ENCODE data around the gene JARID2. TPM values are rescaled to one million over a fixed set of nuclear protein-coding genes. Genes with fewer than 3 reads are reported as not detected.

Gene JARID2
- total RNA-seq, 4 donors from 2014 or later = 20.0 to 29.4 (median 23.9) TPM

DNA sequence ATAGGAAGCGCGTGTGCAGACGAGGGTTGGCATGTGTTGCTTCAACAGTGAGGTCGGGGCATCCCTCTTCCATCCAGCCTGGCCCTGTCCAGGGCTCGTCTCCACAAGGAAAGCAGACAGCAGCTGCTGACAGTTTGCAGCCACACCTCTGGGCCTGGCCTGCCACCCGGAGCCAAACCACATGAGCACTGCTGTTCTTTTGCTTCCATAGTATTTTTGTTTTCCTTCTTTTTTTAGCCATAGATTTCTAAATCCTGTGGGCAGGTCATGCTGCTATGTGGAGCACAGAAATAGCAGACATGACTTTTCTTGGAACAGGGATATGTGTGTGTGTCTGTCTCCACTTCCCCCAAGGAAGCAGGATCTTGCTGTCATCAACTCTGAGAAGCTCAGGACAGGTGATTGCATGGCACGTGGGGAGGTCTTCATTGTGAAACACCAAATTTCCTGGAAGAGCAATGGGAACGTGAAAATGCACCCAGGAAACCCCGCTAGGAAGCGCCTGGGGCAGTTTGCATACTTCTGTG, 249.6 kb downstream of the JARID2 start:
- Histone ChIP-seq H3K27me3 (no peaks in the 10 kb centered on the region), H3K9me3 (no peaks in the 10 kb centered on the region), H3K36me3 (peaks cover 22% of the 10 kb centered on the region), H3K4me3 (no peak overlapping the region), H3K4me1 (peaks cover 33% of the 10 kb centered on the region), H3K27ac (no peak overlapping the region)
- peak; percentile 73 to 85 for DNase-seq (ENCODE audit: low spot score in 2 of 2)
- 56% methylated on average over 10 of the region's 10 CpGs for WGBS
- no peak for TF ChIP-seq EP300 (IDR thresholded peaks at IDR 0.05)
- TF ChIP-seq POLR2A (IDR thresholded peaks at IDR 0.05) = no peak

DNA sequence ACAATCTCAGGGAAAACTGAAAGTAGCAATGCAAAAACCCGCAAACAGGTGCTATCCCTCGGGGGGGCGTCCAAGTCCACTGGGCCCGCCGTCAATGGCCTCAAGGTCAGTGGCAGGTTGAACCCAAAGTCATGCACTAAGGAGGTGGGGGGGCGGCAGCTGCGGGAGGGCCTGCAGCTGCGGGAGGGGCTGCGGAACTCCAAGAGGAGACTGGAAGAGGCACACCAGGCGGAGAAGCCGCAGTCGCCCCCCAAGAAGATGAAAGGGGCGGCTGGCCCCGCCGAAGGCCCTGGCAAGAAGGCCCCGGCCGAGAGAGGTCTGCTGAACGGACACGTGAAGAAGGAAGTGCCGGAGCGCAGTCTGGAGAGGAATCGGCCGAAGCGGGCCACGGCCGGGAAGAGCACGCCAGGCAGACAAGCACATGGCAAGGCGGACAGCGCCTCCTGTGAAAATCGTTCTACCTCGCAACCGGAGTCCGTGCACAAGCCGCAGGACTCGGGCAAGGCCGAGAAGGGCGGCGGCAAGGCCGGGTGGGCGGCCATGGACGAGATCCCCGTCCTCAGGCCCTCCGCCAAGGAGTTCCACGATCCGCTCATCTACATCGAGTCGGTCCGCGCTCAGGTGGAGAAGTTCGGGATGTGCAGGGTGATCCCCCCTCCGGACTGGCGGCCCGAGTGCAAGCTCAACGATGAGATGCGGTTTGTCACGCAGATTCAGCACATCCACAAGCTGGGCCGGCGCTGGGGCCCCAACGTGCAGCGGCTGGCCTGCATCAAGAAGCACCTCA, 250.7 kb downstream of the JARID2 start:
- Histone ChIP-seq H3K4me1 (peaks cover 24% of the 10 kb centered on the region), H3K27me3 (no peaks in the 10 kb centered on the region), H3K9me3 (no peaks in the 10 kb centered on the region), H3K27ac (no peak overlapping the region), H3K4me3 (no peak overlapping the region), H3K36me3 (peaks cover 31% of the 10 kb centered on the region)
- TF ChIP-seq, protein P1, sequence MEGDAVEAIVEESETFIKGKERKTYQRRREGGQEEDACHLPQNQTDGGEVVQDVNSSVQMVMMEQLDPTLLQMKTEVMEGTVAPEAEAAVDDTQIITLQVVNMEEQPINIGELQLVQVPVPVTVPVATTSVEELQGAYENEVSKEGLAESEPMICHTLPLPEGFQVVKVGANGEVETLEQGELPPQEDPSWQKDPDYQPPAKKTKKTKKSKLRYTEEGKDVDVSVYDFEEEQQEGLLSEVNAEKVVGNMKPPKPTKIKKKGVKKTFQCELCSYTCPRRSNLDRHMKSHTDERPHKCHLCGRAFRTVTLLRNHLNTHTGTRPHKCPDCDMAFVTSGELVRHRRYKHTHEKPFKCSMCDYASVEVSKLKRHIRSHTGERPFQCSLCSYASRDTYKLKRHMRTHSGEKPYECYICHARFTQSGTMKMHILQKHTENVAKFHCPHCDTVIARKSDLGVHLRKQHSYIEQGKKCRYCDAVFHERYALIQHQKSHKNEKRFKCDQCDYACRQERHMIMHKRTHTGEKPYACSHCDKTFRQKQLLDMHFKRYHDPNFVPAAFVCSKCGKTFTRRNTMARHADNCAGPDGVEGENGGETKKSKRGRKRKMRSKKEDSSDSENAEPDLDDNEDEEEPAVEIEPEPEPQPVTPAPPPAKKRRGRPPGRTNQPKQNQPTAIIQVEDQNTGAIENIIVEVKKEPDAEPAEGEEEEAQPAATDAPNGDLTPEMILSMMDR (IDR thresholded peaks at IDR 0.05) = no peak
- TF ChIP-seq EP300 (IDR thresholded peaks at IDR 0.05) (no peak), POLR2A (IDR thresholded peaks at IDR 0.05) (no peak), POLR2AphosphoS5 (IDR thresholded peaks at IDR 0.05) (no peak)
- DNase-seq (ENCODE audit: low spot score in 2 of 2) = peak; percentile 56 to 75
- WGBS = 95% methylated on average over 53 of the region's 60 CpGs

DNA sequence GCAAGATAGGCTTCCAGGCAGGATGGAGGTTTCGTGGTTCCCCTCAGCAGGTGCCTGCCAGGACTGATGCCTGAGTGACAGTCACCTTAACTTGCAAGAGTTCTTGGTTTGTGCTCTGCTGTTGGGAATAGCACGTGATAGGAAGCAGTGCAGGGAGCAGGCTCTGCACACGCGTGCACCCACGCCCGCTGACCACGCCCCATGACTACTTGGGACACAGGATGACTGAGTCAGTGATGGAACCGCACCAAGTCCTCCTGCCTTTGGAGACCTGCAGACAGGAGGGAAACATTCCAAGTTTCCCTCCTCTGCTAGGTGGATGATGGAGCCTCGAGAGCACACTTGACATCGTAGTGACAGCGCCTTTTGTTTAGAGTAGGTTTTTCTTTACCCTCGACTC, 252.8 kb downstream of the JARID2 start:
- 88% methylated on average over 11 of the region's 12 CpGs for WGBS

DNA sequence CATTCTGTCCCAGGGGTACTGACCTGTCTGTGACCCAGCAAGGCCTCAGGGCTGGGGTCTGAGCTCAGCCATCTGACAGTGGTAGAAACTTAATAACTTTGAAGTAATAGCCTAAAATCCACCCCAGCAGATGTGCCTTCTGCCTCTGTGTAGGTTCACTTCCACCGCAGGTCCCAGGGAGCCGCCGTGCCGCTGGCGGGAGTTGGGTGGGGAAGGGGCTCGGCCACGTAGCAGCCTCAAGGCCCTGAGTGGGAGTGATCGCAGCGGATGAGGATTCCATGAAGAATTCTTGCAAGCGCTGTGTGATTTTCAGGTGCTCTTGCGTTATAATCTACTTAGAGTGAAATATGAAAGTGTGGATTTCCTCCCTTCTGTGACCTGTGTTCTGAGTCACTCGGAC, 253.3 kb downstream of the JARID2 start:
- Histone ChIP-seq H3K9me3 (no peaks in the 10 kb centered on the region), H3K27ac (no peak overlapping the region), H3K4me3 (no peak overlapping the region), H3K27me3 (no peaks in the 10 kb centered on the region), H3K36me3 (peaks cover 41% of the 10 kb centered on the region), H3K4me1 (peaks cover 37% of the 10 kb centered on the region)
- WGBS = 94% methylated on average over 12 of the region's 12 CpGs
- peak; percentile 57 to 65 for DNase-seq (ENCODE audit: low spot score in 2 of 2)
- no peak for TF ChIP-seq EP300 (IDR thresholded peaks at IDR 0.05)
- TF ChIP-seq, protein P1 (IDR thresholded peaks at IDR 0.05) = no peak
- TF ChIP-seq POLR2A (IDR thresholded peaks at IDR 0.05) = no peak
- no peak for TF ChIP-seq POLR2AphosphoS5 (IDR thresholded peaks at IDR 0.05)

More for the DNA sequence above, 252.8 kb downstream of the JARID2 start:
- H3K27me3 ChIP-seq = no peaks in the 10 kb centered on the region
- peaks cover 41% of the 10 kb centered on the region for H3K36me3 ChIP-seq
- H3K4me1 ChIP-seq = peaks cover 32% of the 10 kb centered on the region
- no peaks in the 10 kb centered on the region for H3K9me3 ChIP-seq
- H3K27ac ChIP-seq = no peak overlapping the region
- no peak overlapping the region for H3K4me3 ChIP-seq
- TF ChIP-seq POLR2AphosphoS5 (IDR thresholded peaks at IDR 0.05) (no peak), EP300 (IDR thresholded peaks at IDR 0.05) (no peak), POLR2A (IDR thresholded peaks at IDR 0.05) (no peak)
- TF ChIP-seq, protein P1 (IDR thresholded peaks at IDR 0.05) = no peak
- DNase-seq (ENCODE audit: low spot score in 2 of 2) = peak; percentile 45 to 70

DNA sequence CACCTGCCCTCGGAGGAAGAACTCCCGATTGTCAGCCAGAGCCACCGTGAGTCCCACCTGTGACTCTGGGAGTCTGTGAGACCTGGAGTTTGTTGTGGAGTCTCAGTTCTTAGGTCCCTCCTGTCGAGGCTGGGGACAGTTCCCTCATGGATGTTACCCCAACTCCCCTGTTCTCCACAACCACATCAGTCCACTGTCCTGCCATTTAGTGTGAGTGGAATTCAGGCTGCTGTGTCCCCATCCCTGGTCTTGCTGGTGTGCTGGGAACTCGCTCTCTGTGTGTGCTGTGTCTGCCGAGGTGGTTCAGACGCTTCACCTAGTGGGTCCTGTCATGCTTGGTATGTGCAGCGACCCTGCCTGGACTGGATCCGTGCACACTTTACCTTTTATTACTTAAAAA, 253.7 kb downstream of the JARID2 start:
- no peaks in the 10 kb centered on the region for H3K27me3 ChIP-seq
- H3K4me1 ChIP-seq = peaks cover 41% of the 10 kb centered on the region
- WGBS = 95% methylated on average over 9 of the region's 9 CpGs
- TF ChIP-seq, protein P1 (IDR thresholded peaks at IDR 0.05) = no peak
- TF ChIP-seq POLR2A (IDR thresholded peaks at IDR 0.05) = no peak
- no peaks in the 10 kb centered on the region for H3K9me3 ChIP-seq
- H3K4me3 ChIP-seq = no peak overlapping the region
- peaks cover 41% of the 10 kb centered on the region for H3K36me3 ChIP-seq
- H3K27ac ChIP-seq = no peak overlapping the region
- DNase-seq (ENCODE audit: low spot score in 2 of 2) = peak; percentile 6 to 41

All from suprapubic skin (tissue), 4 donors.